Gastroesophageal sphincter (tissue), 4 donors: ENCODE data around the gene AHRR. TPM values are rescaled to one million over a fixed set of nuclear protein-coding genes. Genes with fewer than 3 reads are reported as not detected.

Experiments
- ATAC-seq: fragments of 150-250 bp; one replicate; pipeline ENCODE4 v1.9.1; 2016; ENCODE audit warnings: mild to moderate bottlenecking, moderate library complexity
- H3K27ac ChIP-seq, 4 donors: fragments of 200-600 bp; sonication (generic) in 3 of 4; 1 replicate in 3 of 4; 2 replicates in 1 of 4; pipeline ENCODE4 v1.5.1; 2016 to 2019
- H3K27me3 ChIP-seq: fragments of 200-600 bp; sonication (generic); one replicate; pipeline ENCODE4 v1.5.1; 2019
- H3K36me3 ChIP-seq, 2 donors: fragments of 200-600 bp; sonication (generic); one replicate each; pipeline ENCODE4 v1.5.1; 2019; ENCODE audit warnings: control low read depth in 1 of 2
- H3K4me1 ChIP-seq, 3 donors: fragments of 200-600 bp; sonication (generic); 1 replicate in 2 of 3; 2 replicates in 1 of 3; pipeline ENCODE4 v1.5.1; 2016 to 2019; ENCODE audit warnings: control low read depth in 2 of 3
- H3K4me3 ChIP-seq, 2 donors: fragments of 200-600 bp; sonication (generic); one replicate each; pipeline ENCODE4 v1.5.1; 2019; ENCODE audit warnings: mild to moderate bottlenecking in 1 of 2, moderate library complexity in 1 of 2
- H3K9me3 ChIP-seq, 3 donors: fragments of 200-600 bp; sonication (generic); one replicate each; pipeline ENCODE4 v1.5.1; 2017 to 2019; ENCODE audit warnings: control low read depth in 2 of 3
- CTCF ChIP-seq, 4 experiments: fragments of 200-600 bp in 2 of 4; fragments of 450-650 bp in 2 of 4; sonication (generic) in 1 of 4; IDR thresholded peaks; one replicate each; pipeline ENCODE4 v1.5.1; 2017 to 2019; ENCODE audit warnings: antibody characterized with exemption in 4 of 4, mild to moderate bottlenecking in 2 of 4, moderate library complexity in 2 of 4
- EP300 ChIP-seq: sonication (generic); formaldehyde crosslinking; IDR thresholded peaks from one replicate; pipeline ENCODE4 v1.6.1; 2017; ENCODE audit warnings: antibody characterized with exemption, mild to moderate bottlenecking
- POLR2A ChIP-seq, 2 donors: fragments of 450-650 bp; IDR thresholded peaks; one replicate each; pipeline ENCODE4 v1.6.1; 2017; ENCODE audit warnings: antibody characterized with exemption in 2 of 2, mild to moderate bottlenecking in 2 of 2, moderate library complexity in 1 of 2
- POLR2AphosphoS5 ChIP-seq: sonication (generic); formaldehyde crosslinking; IDR thresholded peaks from one replicate; pipeline ENCODE4 v1.6.1; 2017; ENCODE audit warnings: antibody characterized with exemption
- WGBS, 2 donors: methylation state at CpG; one replicate each; pipeline ENCODE4 v1.1.5; 2018; ENCODE audit warnings: low coverage in 1 of 2; 5-methylcytosine and 5-hydroxymethylcytosine counted together
- total RNA-seq, 4 donors: library from RNA; depleted of rRNA; stranded (reverse); fragments of >200 nt; gene quantifications; one replicate each; pipeline ENCODE4 v1.1.0, GENCODE V29; 2016

The AHRR gene
- total RNA-seq, 4 donors from 2014 or later, result 0.15 to 1.7 (median 0.45) TPM

- TF ChIP-seq POLR2AphosphoS5, result no peak
- TF ChIP-seq EP300, result no peak
- no peak for TF ChIP-seq CTCF (IDR thresholded peaks at IDR 0.05)
- TF ChIP-seq POLR2A (IDR thresholded peaks at IDR 0.05), result no peak
- Histone ChIP-seq H3K36me3 (no peaks in the 10 kb centered on the region), H3K27me3 (peaks cover 43% of the 10 kb centered on the region), H3K27ac (no peak overlapping the region), H3K9me3 (no peaks in the 10 kb centered on the region), H3K4me3 (no peak overlapping the region), H3K4me1 (peaks cover 0 to 8% (median 0%) of the 10 kb centered on the region in 3 donors)
- no peak for ATAC-seq
- WGBS, 2 donors, result 53 to 55% methylated on average over 9 to 10 of the region's 24 CpGs
These were observed 24.9 kb downstream of the AHRR start for GRCh38 chr5:346229-346935.

- Histone ChIP-seq H3K27me3 (peaks cover 45% of the 10 kb centered on the region), H3K36me3 (no peaks in the 10 kb centered on the region), H3K4me1 (peaks cover 0 to 8% (median 0%) of the 10 kb centered on the region in 3 donors), H3K27ac (no peak overlapping the region), H3K9me3 (no peaks in the 10 kb centered on the region), H3K4me3 (no peak overlapping the region)
- no peak for ATAC-seq
- TF ChIP-seq CTCF (IDR thresholded peaks at IDR 0.05), result no peak
- no peak for TF ChIP-seq EP300
- no peak for TF ChIP-seq POLR2A (IDR thresholded peaks at IDR 0.05)
- TF ChIP-seq POLR2AphosphoS5, result no peak
- 80 to 88% methylated on average over 1 to 3 of the region's 10 CpGs for WGBS, 2 donors
These were observed 26.3 kb downstream of the AHRR start for GRCh38 chr5:347712-348284.

- TF ChIP-seq POLR2A (IDR thresholded peaks at IDR 0.05) (no peak), CTCF (IDR thresholded peaks at IDR 0.05) (no peak), POLR2AphosphoS5 (no peak), EP300 (no peak)
- H3K4me3 ChIP-seq, result no peak overlapping the region
- peaks cover 0 to 5% (median 0%) of the 10 kb centered on the region in 3 donors for H3K4me1 ChIP-seq
- no peaks in the 10 kb centered on the region for H3K36me3 ChIP-seq
- WGBS, 2 donors, result 76 to 79% methylated on average over 5 of the region's 5 CpGs
- ATAC-seq, result no peak
- peaks cover 39% of the 10 kb centered on the region for H3K27me3 ChIP-seq
- H3K27ac ChIP-seq, result no peak overlapping the region
- H3K9me3 ChIP-seq, result no peaks in the 10 kb centered on the region
These were observed 27.2 kb downstream of the AHRR start for GRCh38 chr5:348726-349125.

- 76% methylated on average over 5 of the region's 9 CpGs; no CpG with 5 or more reads in 1 of the 2 donors for WGBS, 2 donors
- Histone ChIP-seq H3K27ac (no peak overlapping the region), H3K27me3 (peaks cover 36% of the 10 kb centered on the region), H3K36me3 (no peaks in the 10 kb centered on the region), H3K4me1 (no peaks in the 10 kb centered on the region), H3K4me3 (no peak overlapping the region), H3K9me3 (no peaks in the 10 kb centered on the region)
- no peak for TF ChIP-seq POLR2A (IDR thresholded peaks at IDR 0.05)
- no peak for TF ChIP-seq EP300
- no peak for TF ChIP-seq CTCF (IDR thresholded peaks at IDR 0.05)
- no peak for TF ChIP-seq POLR2AphosphoS5
- ATAC-seq, result no peak
These were observed 28.8 kb downstream of the AHRR start for GRCh38 chr5:350355-350754.
